Astrocyte (in vitro differentiated cells and primary cell): ENCODE data around the gene TMEM81.

Experiments
- CTCF ChIP-seq: IDR thresholded peaks from 2 replicates; pipeline ENCODE4 v1.5.1; 2011; ENCODE audit warnings: low read depth, mild to moderate bottlenecking, inconsistent platforms, low read length, moderate library complexity; ENCODE audit not compliant: insufficient read depth
- EZH2 ChIP-seq: IDR thresholded peaks from 2 replicates; pipeline ENCODE4 v1.6.1; 2012; ENCODE audit warnings: mild to moderate bottlenecking, low read length, inconsistent platforms; ENCODE audit not compliant: insufficient read depth

DNA sequence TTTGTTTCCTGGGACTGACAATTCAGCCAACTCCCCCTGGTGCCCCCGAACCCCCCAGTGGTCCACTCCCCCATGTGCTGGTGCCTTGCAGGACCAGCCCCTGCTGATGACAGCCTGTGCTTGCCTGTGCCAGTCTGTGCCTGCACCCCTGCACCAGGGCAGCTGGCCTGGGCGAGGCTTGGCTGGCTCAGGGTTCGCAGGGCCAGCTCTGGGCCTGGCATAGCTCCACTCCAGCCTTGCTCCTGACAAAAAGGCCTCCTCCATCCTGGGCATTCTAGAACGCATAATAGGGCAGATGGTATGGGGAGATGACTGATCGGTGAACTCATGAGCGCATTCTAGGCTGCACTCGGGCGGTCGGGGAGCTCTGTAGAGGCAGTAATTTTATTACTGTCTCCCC is 35.9 kb downstream of the TMEM81 start:
- no peak for TF ChIP-seq CTCF
- no peak for TF ChIP-seq EZH2
